NCI-H146 treated with DMSO at 0.1 percent for 48 hours (cell line): ENCODE results near the gene PRKCI.
A peak's percentile ranks its signal among the peaks of the same experiment; 100 is the strongest.
"Not testable (repeated sequence)": the region's sequence is repeated elsewhere in the genome, so short reads cannot be mapped to it uniquely, and the experiment has no call there.

Experiments
- DNase-seq: peaks from one replicate; lab custom pipeline; 2025; ENCODE audit not compliant: unreplicated experiment; lab: John Stamatoyannopoulos, UW

PRKCI gene

DNA sequence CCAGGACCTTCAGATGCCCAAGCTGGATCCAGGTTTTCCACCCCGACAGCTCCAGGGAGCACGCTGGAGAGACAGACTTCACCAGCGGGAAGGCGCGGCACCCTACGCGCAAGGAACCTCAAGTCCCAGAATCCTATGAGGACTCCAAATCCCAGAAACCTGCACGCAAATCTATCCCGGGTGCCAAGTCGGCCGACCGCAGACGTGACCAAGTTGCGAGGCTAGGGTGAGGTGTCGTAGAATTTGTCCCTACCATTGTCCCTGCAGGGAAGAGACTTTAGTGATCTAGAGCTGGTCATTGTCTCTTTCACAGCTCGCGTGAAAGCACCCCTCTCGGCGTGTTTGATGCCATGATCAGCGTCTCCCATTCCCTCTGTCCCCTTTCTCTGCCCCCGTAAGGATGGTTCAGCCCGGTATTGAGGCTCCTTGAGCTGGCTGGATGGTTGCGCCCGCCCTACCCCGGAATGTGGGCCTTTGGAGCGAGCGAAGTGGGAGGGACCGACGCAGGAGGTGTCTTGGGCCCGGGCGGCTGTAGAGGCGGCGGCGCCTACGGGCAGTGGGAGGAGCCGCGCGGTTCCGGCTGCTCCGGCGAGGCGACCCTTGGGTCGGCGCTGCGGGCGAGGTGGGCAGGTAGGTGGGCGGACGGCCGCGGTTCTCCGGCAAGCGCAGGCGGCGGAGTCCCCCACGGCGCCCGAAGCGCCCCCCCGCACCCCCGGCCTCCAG lies at the start of gene PRKCI:
TSS of gene PRKCI (plus strand) at position 501 of the 723 bp plus-strand sequence. CDS start 246 bp downstream, outside the sequence.
- DNase-seq: peak; percentile 98

DNA sequence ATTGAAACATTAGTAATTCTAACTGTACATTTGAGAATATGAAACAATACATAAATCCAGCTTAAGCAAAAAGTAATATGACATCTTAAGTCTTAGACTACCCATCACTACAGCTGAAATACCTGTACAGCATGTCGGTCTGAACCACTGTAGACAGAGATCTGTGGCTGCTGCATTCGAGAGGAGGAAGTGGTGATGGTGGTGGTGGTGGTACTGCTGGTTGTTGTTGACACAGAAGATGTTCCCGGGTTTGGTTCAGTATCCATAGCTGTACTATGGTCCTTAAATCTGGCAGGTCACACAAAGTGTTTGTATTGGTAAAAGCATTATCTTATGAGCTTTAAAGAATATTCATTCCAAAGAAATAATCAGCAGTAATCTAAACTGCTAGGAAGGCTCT lies 43.6 kb upstream of the PRKCI start:
- DNase-seq: no peak

DNA sequence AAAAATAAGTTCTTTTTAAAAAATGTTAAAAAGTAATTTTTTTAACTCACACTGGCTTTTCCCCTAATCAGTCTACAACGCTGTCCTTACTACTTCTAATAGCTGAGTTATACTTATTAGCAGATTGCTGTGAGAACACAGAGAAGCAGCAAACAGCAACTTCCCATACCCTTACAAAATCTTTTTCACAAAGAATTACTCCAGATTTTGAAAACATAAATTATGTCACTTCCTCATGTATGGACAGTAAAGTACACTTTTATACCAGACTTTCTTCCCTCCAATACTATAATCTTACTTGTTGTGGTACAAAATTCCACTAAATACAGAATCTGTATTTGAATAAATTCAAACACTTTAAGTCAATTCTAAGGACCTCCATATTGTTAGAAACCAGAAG lies 42.8 kb upstream of the PRKCI start:
- no peak for DNase-seq

DNA sequence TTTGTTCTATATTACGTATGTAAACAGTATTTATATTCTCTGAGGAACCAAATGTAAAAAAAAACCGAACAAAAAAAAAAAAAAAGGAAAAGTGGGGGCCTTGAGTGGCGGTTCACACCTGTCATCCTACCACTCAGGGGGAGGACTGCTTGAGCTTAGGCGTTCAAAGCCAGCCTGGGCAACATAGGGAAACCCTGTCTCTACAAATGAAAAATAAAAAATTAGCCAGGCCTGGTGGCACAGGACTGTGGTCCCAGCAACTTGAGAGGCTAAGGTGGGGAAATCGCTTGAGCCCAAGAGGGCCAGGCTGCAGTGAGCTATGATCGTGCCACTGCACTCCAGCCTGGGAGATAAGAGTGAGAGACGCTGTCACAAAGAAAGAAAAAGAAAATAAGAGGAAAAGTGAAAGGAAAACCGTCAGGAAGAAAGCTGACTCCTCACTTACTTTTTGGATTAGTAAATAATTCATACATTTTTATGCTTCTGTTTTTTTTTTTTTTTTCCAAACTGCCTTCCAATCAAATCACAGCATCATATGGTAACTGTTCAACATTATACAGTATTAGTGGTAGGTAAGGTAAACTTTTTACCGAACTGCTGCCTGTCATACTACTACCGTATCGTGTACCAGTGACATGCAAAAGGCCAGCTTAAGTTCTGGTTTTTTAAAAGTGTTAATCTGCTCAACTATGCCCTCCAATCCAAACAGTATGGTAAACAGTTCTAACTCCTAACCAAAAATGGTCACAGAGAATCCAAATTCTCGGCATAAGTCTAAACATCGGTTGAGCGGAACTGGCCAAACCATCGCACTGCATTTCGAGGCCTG lies 41.9 kb upstream of the PRKCI start:
- no peak for DNase-seq

DNA sequence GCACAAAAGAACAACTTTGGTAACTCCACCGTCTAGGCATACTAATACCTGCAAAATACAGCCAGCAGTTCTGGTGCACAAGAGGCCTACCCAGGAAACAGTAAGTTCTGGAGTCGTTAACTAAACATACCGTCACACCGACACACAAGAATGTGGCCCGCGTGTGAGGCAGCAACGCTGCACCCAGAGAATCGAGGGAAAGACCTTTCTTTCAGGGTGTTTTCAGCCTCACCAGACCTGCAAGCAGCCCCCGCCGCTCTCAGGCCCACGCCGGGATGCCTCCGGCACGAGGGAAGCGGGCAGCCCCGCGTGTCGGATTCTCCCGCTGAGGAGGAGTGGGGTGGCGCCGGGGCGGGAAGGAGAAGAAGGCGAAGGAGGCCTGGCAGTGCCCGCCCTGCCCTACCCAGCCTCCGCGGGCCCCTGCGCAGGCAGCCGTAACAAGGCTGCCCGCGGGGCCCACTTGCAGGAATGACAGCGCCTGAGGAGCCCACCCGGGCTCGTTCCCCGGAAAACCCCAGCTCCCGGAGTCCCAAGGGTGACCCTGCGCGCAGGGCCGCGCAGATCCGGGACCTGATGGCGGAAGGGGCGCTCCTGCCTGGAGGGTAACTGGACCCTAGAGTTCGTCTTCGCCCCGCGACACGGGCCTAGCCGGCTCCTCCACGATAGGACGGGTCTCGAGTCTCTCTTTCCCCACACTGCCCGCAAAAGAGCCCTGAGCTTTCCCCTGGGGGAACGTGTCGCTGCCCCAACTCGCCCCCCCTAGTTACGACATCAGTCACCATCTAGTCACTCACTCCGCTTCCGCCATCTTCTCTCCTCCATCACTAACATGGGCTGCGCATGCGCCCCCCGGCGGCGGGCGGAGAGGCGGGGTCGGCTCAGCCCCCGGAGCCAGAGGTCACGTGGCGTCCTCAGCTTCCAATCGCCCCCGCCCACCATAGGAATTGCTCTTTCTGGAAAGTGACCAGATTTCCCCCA lies 41.0 kb upstream of the PRKCI start, which contains the start of gene PHC3:
TSS of gene PHC3 (minus strand) at position 826 of the 978 bp plus-strand sequence. CDS start at position 808, 18 bp downstream.
- peak; percentile 95 for DNase-seq

DNA sequence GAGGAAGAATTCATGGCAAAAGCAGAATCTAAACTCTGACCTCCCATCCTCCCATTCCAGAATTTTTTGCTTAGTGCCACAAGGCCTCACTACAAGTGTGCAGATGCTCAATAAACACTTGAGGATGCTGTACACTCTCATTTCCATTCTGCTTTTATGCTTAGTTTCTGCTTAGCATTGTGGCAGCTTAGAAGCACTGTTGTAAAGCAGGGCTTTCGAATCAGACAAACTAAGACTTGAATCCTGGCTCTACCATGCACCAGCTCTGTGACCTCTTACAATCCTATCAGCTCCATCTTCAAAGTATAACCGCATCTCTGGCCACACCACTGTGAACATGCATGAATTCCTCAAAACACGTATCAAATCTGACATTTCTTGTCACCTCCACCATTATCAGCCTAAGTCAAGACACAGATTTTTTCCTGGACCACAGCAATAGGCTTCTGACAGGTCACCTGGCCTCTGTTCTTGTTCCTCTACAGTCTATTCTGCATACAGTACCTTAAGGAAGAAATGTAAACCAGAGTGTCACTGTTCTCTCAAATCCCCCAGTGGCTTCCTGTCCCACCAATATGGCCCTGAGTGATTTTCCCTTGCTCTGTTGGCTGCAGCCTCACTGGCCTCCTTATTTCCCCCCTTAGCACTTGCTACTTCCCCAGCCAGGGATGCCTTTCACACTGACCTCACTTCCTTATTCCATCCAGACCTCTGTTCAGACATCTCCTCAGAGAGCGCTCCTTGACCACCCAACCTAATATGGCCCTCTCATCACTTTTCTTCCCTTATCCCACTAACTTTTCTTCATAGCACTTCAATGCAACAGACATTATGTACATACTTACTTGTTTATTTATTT lies 32.6 kb upstream of the PRKCI start:
- DNase-seq: no peak

DNA sequence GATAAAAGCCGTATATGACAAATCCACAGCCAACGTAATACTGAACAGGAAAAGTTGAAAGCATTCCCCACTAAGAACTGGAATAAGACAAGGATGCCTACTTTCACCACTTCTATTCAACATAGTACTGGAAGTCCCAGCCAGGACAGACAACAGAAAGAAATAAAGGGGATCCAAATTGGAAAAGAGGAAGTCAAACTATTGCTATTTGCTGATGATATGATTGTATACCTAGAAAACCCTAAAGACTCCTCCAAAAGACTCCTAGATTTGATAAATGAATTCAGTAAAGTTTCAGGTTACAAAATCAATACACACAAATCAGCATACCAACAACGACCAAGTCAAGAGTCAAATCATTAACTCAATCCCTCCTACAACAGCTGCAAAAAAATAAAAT lies 26.5 kb upstream of the PRKCI start:
- DNase-seq: not testable (repeated sequence)

DNA sequence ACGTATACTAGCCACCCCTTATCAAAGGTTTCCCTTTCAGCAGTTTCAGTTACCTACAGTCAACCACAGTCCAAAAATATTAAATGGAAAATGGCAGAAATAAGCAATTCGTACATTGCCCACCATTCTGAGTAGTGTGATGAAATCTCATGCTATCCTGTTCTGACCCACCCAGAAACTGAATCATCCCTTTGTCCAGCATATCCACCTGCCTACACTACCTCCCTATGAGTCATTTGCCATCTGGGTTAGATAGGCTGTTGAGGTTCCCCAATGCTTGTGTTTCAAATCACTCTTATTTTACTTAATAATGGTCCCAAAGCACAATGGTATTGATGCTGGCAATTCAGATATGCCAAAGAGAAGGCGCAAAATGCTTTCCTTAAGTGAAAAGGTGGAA lies 25.4 kb upstream of the PRKCI start:
- DNase-seq: no peak

DNA sequence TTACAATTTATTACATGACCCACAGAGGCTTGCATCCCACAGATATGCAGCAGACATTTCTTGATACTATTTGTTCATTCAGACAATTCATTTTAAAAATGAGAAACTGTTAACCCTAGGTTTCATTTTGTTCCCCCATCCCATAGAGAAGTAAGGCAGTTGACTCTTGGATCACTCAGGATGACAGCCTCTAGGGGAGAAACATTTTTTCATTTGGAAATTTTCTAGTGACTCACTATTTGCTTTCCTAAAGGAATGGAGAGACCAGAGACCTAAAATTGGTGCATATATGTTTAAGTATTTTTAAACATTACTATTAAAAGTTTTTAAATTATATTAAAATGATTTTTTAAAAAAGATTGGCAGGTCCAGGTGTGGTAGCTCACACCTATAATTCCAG lies 21.2 kb upstream of the PRKCI start:
- no peak for DNase-seq

DNA sequence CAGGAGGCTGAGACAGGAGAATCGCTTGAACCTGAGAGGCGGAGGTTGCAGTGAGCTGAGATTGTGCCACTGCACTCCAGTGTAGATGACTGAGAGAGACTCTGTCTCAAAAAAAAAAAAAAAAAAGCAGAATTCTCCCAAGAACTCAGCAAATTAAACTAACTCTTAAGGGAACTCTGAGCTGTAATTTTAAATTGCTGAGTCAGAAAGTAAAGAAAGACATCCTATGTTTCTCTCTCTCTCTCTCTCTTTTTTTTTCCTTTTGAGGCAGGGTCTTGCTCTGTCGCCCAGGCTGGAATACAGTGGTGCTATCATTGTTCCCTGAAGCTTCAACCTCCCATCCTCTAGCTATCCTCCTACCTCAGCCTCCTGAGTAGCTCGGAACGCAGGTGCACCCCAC lies 20.7 kb upstream of the PRKCI start:
- DNase-seq: no peak

DNA sequence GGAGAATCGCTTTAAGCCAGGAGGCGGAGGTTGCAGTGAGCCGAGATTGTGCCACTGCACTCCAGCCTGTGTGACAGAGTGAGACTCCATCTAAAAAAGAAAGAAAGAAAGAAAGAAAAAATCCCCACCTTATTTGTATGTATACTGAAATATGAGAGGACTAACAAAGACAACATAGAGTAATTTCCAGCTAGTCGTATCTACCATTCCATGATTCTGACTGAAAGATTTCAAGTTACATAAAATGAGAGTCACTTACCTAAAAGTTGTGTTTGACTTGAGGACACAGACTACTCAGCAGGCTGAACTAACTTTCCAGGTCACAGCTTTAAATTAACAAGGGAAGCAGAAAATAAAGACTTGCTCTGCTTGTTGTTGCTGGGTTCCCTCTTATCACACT lies 18.8 kb upstream of the PRKCI start:
- no peak for DNase-seq

DNA sequence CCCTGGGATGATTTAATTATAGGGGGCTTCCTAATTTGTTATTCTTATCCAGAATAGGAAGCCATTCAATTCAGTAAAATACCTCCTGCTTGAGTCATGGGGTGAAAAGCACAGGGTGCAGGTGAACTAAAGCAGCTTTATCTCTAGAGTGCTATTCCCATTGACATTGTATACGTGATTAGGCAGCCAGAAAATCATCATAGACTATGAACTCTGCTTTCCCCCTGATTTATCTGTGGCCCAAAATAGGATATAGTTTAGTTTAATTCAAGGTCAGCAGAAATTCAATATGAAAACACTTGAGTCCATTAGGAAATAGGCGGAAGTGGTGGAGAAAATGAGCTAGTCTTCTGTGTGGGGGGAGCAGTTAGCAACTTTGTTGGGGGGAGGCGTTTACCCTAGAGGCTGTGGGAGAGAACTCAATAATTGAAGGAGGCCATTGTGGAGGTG lies 18.2 kb upstream of the PRKCI start:
- peak; percentile 73 for DNase-seq

DNA sequence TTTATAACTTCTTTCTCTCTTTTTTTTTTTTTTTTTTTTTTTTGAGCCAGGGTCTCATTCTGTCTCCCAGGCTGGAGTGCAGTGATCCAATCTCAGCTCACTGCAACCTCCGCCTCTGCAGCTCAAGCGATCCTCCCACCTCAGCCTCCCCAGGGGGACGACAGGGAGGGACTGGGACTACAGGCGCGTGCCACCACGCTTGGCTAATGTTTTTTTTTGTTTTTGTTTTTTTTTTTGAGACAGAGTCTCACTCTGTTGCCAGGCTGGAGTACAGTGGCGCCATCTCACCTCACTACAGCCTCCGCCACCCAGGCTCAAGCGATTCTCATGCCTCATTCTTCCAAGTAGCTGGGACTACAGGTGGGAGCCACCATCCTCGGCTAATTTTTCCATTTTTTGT lies 17.7 kb upstream of the PRKCI start:
- no peak for DNase-seq

DNA sequence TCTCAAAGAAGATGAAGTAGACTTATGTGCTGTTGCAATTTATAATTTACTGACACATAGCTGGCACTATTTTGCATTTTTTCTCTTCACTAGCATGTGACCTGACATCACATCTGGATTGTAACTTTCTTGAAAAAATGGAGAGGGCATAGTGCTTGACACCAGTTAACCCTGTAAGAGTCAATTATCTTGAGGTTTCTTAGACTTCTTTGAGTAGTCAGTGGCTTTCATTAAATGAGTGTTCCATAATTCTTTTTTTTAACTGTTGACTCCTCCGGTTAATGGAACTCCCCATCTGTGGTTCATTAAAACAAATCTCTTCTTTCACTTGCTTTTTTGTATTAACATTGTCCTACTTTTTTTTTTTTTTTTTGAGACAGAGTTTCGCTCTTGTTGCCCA lies 16.9 kb upstream of the PRKCI start:
- DNase-seq: no peak

DNA sequence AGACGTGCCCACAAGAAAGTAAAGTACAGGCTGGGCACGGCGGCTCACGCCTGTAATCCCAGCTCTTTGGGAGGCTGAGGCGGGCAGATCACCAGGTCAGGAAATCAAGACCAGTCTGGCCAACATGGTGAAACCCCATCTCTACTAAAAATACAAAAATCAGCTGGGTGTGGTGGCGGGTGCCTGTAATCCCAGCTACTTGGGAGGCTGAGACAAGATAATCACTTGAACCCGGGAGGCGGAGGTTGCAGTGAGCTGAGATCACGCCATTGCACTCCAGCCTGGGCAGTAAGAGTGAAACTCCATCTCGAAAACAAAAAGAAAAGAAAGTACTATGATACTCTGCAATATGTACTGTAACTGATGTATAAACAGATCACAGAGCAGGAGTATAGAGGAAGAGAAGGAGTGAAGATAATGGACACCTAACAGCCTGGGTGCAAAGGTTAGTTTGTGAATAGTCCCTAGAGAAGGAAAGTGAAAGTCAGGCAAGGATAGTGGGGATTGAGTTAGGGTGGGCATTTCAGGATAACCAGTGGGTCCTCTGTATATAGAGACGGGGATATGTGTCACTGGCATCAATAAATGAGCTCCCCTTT lies 16.0 kb upstream of the PRKCI start:
- not testable (repeated sequence) for DNase-seq

DNA sequence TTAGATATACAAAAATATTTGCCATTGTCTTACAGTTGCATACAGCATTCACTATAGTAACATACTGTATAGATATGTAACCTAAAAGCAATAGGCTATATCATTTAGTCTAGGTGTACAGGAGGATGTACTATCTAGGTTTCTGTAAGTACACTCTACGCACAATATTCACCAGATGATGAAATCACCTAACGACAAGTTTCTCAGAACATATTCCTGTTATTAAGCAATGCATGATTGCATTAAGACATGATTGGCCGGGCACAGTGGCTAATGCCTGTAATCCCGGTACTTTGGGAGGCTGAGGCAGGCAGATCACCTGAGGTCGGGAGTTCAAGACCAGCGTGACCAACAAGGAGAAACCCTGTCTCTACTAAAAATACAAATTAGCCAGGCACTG lies 14.5 kb upstream of the PRKCI start:
- DNase-seq: no peak

DNA sequence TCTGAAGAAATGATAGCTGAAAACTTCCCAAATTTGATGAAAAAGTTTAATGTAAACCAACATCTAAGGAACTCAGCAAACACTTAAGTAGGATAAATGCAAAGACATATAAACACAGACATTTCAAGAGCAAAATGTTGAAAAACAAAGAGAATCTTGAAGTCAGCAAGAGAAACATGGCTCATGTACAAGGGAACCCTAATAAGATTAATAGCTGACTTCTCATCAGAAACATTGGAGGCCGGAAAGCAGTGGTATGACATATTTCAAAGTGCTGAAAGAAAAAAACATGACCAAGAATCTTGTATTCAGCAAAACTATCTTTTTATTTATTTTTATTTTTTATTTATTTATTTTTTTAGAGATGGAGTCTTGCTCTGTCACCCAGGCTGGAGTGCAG lies 10.6 kb upstream of the PRKCI start:
- DNase-seq: no peak

DNA sequence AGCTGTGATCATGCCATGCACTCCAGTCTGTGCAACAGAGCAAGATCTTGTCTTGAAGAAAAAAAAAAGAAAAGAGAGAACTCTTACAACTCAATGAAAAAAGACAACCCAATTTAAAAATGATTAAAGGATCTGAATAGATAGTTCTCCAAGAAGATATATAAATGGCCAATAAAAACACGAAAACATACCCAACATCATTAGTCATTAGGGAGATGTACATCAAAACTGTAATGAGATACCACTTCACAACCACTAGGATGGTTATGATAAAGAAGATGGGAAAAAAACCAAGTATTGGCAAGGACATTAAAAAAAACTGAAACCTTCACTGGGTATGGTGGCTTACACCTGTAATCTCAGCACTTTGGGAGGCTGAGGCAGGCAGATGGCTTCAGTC lies 2.4 kb upstream of the PRKCI start:
- DNase-seq: no peak

DNA sequence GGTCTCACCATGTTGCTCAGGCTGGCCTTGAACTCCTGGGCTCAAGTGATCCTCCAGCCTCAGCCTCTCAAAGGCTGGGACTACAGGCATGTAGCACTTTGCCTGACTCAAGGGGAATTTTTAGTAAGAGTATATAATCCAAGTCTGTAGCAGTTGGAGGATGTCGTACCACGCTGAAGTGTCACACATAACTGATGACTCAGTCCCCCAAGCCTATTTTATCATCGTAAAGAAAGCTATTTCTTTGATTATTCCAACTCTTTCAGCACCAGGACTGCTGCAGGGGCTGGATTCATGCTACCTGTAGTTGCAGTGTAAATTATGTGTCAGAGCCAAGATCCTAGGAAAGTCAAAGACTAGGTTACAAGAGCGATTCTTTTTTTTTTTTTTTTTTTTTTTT lies 1.4 kb upstream of the PRKCI start:
- no peak for DNase-seq
